ENCODE data around the gene CADM1. TPM values are rescaled to one million over a fixed set of nuclear protein-coding genes. Genes with fewer than 3 reads are reported as not detected.

The CADM1 gene
- total and polyA plus RNA-seq, 8 donors = 0.58 to 29.7 (median 5.3) TPM

DNA sequence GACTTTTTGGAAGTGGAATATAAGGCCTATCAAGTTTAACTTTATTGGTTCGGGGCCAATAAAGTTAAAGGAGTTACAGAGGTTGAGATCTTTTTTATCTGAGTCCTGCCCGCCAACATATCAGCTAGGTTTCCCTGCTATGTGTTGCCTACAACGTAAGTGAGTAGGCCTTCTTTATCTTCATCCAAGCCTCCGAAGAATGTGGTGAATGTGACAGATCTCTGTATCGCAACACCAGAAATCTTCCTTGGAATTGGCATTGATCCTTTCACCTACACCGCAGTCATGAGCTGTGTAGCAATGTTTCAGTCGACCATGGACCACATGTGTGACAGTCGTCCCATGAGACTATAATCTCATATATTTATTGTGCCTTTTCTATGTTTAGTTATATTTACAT, 37.3 kb upstream of the CADM1 start:
- Histone ChIP-seq H3K4me1 (no peaks in the 10 kb centered on the region), H3K27me3 (peaks cover 0 to 8% (median 0%) of the 10 kb centered on the region in 3 donors), H3K9me3 (no peaks in the 10 kb centered on the region), H3K4me3 (no peak overlapping the region), H3K36me3 (no peaks in the 10 kb centered on the region), H3K27ac (no peak overlapping the region)
- intact Hi-C loops (cut with DNase I; ENCODE audit: low total_unique reads) = no loop called here
- DNase-seq = no peak
- WGBS, 5 donors = 77 to 85% (median 81%) methylated on average over 8 of the region's 8 CpGs
- TF ChIP-seq POLR2A (IDR thresholded peaks at IDR 0.05) = no peak

DNA sequence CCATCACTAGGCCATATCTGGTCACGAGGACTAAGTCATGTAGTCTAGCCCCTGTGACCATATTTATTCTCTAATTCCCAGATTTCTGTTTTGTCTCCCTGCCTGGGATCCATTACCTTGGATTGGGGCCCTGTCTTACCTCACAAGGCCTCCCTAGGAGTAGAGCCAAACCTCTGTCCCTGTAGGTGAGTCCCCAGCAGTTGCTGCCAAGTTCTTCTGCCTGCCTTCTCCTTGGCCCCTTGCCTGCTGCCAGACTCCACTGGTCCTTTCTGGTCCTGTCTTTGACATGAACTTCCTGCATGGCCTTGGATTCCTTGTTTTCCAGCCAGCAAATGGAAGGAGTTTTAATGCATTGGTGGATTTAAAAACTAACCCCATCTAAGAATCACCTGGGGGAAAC, 35.6 kb upstream of the CADM1 start:
- intact Hi-C loops (cut with DNase I; ENCODE audit: low total_unique reads) = no loop called here
- Histone ChIP-seq H3K27ac (no peak overlapping the region), H3K4me1 (no peaks in the 10 kb centered on the region), H3K27me3 (peaks cover 0 to 16% (median 0%) of the 10 kb centered on the region in 3 donors), H3K9me3 (no peaks in the 10 kb centered on the region), H3K4me3 (no peak overlapping the region), H3K36me3 (no peaks in the 10 kb centered on the region)
- WGBS, 5 donors = 82 to 100% (median 92%) methylated on average over 1 of the region's 1 CpG
- no peak for DNase-seq
- no peak for TF ChIP-seq POLR2A (IDR thresholded peaks at IDR 0.05)
- no peak for TF ChIP-seq EP300 (IDR thresholded peaks at IDR 0.05)
- TF ChIP-seq CTCF (IDR thresholded peaks at IDR 0.05) = no peak
- TF ChIP-seq POLR2AphosphoS5 (IDR thresholded peaks at IDR 0.05) = no peak

GRCh38 chr11:115535781-115536180, 31.6 kb upstream of the CADM1 start:
- Histone ChIP-seq H3K27me3 (peaks cover 0 to 26% (median 0%) of the 10 kb centered on the region in 3 donors), H3K4me1 (no peaks in the 10 kb centered on the region), H3K9me3 (no peaks in the 10 kb centered on the region), H3K4me3 (no peak overlapping the region), H3K27ac (no peak overlapping the region), H3K36me3 (no peaks in the 10 kb centered on the region)
- intact Hi-C loops (cut with DNase I; ENCODE audit: low total_unique reads) = no loop called here
- TF ChIP-seq POLR2A (IDR thresholded peaks at IDR 0.05) = no peak
- TF ChIP-seq CTCF (IDR thresholded peaks at IDR 0.05) = no peak
- TF ChIP-seq EP300 (IDR thresholded peaks at IDR 0.05) = no peak
- no peak for TF ChIP-seq POLR2AphosphoS5 (IDR thresholded peaks at IDR 0.05)
- DNase-seq = no peak

DNA sequence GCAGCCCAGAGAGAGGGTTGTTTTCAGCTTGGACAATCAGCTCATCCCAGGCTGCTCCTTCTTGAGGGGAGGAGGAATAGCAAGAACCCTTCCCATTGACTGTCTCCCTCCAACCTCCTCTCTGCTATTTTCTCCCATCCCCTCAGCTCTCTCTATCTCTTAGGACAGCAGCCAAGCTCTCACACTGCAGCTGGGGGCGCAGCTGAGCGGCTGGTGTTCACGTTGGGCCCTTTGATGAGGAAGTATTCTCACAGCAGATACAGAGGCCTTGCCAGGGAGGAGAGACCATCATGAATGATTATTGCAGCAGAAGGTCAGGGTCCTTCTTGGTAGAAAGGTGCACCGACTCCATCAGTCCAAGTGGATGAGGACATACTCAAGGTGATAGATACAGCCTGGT, 26.5 kb upstream of the CADM1 start:
- intact Hi-C loops (cut with DNase I; ENCODE audit: low total_unique reads) = no loop called here
- 50 to 63% (median 58%) methylated on average over 4 of the region's 4 CpGs for WGBS, 5 donors
- DNase-seq = no peak

More for the DNA sequence above, 26.5 kb upstream of the CADM1 start:
- no peaks in the 10 kb centered on the region for H3K36me3 ChIP-seq
- H3K9me3 ChIP-seq = no peaks in the 10 kb centered on the region
- H3K4me3 ChIP-seq = no peak overlapping the region
- H3K27me3 ChIP-seq = peaks cover 0 to 23% (median 0%) of the 10 kb centered on the region in 3 donors
- TF ChIP-seq POLR2AphosphoS5 (IDR thresholded peaks at IDR 0.05) (no peak), POLR2A (IDR thresholded peaks at IDR 0.05) (no peak), CTCF (IDR thresholded peaks at IDR 0.05) (no peak), EP300 (IDR thresholded peaks at IDR 0.05) (no peak)
- H3K27ac ChIP-seq = no peak overlapping the region
- H3K4me1 ChIP-seq = no peaks in the 10 kb centered on the region

All from stomach (tissue), 9 donors.